ENCODE measurements around the gene GRID2.

The GRID2 gene

GRCh38 chr4:93684571-93684970 lies 1380.8 kb downstream of the GRID2 start:
- no peak for DNase-seq
- Histone ChIP-seq H3K9me3 (no peaks in the 10 kb centered on the region), H3K27me3 (no peaks in the 10 kb centered on the region), H3K4me3 (ENCODE audit: low read depth, low read length) (no peak overlapping the region), H3K4me1 (no peaks in the 10 kb centered on the region), H3K36me3 (no peaks in the 10 kb centered on the region)
- TF ChIP-seq CTCF (IDR thresholded peaks at IDR 0.05; ENCODE audit: low read depth, low read length) = no peak

GRCh38 chr4:93687304-93687703 lies 1383.5 kb downstream of the GRID2 start:
- H3K4me1 ChIP-seq = no peaks in the 10 kb centered on the region
- no peak for TF ChIP-seq CTCF (IDR thresholded peaks at IDR 0.05; ENCODE audit: low read depth, low read length)
- no peaks in the 10 kb centered on the region for H3K36me3 ChIP-seq
- no peak for DNase-seq
- no peak overlapping the region for H3K4me3 ChIP-seq (ENCODE audit: low read depth, low read length)
- H3K9me3 ChIP-seq = no peaks in the 10 kb centered on the region
- H3K27me3 ChIP-seq = no peaks in the 10 kb centered on the region

GRCh38 chr4:93688978-93689377 lies 1385.2 kb downstream of the GRID2 start:
- H3K4me3 ChIP-seq (ENCODE audit: low read depth, low read length) = no peak overlapping the region
- H3K27me3 ChIP-seq = no peaks in the 10 kb centered on the region
- no peaks in the 10 kb centered on the region for H3K4me1 ChIP-seq
- no peak for DNase-seq
- H3K9me3 ChIP-seq = no peaks in the 10 kb centered on the region
- no peak for TF ChIP-seq CTCF (IDR thresholded peaks at IDR 0.05; ENCODE audit: low read depth, low read length)
- H3K36me3 ChIP-seq = no peaks in the 10 kb centered on the region

- DNase-seq = no peak
- Histone ChIP-seq H3K4me1 (no peaks in the 10 kb centered on the region), H3K27me3 (no peaks in the 10 kb centered on the region), H3K9me3 (no peaks in the 10 kb centered on the region), H3K36me3 (no peaks in the 10 kb centered on the region), H3K4me3 (ENCODE audit: low read depth, low read length) (no peak overlapping the region)
- no peak for TF ChIP-seq CTCF (IDR thresholded peaks at IDR 0.05; ENCODE audit: low read depth, low read length)
Measured at GRCh38 chr4:93693141-93693540, 1389.4 kb downstream of the GRID2 start.

GRCh38 chr4:93698686-93699085 lies 1394.9 kb downstream of the GRID2 start:
- H3K9me3 ChIP-seq = no peaks in the 10 kb centered on the region
- TF ChIP-seq CTCF (IDR thresholded peaks at IDR 0.05; ENCODE audit: low read depth, low read length) = no peak
- no peak for DNase-seq
- H3K4me1 ChIP-seq = no peaks in the 10 kb centered on the region
- H3K27me3 ChIP-seq = no peaks in the 10 kb centered on the region
- H3K4me3 ChIP-seq (ENCODE audit: low read depth, low read length) = no peak overlapping the region
- no peaks in the 10 kb centered on the region for H3K36me3 ChIP-seq

- H3K4me3 ChIP-seq (ENCODE audit: low read depth, low read length) = no peak overlapping the region
- no peak for TF ChIP-seq CTCF (IDR thresholded peaks at IDR 0.05; ENCODE audit: low read depth, low read length)
- no peaks in the 10 kb centered on the region for H3K36me3 ChIP-seq
- no peak for DNase-seq
- no peaks in the 10 kb centered on the region for H3K4me1 ChIP-seq
- no peaks in the 10 kb centered on the region for H3K27me3 ChIP-seq
- H3K9me3 ChIP-seq = no peaks in the 10 kb centered on the region
Measured at GRCh38 chr4:93700571-93700970, 1396.8 kb downstream of the GRID2 start.
